ENCODE measurements around the gene SECISBP2L. TPM values are rescaled to one million over a fixed set of nuclear protein-coding genes. Genes with fewer than 3 reads are reported as not detected.

Gene SECISBP2L
- total and polyA plus RNA-seq, 9 of the 15 experiments (the other 6 are each of a cell fraction or from before 2014, with no cell fraction given): 0.55 to 14.1 (median 10.4) TPM

- TF ChIP-seq HDAC3 (IDR thresholded peaks at IDR 0.05; ENCODE audit: borderline replicate concordance, partially characterized antibody) (no peak), EHMT2 (IDR thresholded peaks at IDR 0.05) (peak; percentile 84), ZNF830 (CRISPR knock-in tag; IDR thresholded peaks at IDR 0.05) (no peak), NCOA6 (IDR thresholded peaks at IDR 0.05) (no peak), SOX6 (IDR thresholded peaks at IDR 0.05) (peak; percentile 32; the same call in 1 of the 2 replicates), MNT (conservative IDR thresholded peaks at IDR 0.05) (peak; percentile 63 to 84; a peak in 3 of 4 replicates), CLOCK (CRISPR knock-in tag; IDR thresholded peaks at IDR 0.05; ENCODE audit: borderline replicate concordance) (no peak), ZNF133 (CRISPR knock-in tag; IDR thresholded peaks at IDR 0.05) (no peak), MXD1 (CRISPR knock-in tag; IDR thresholded peaks at IDR 0.05; ENCODE audit: borderline replicate concordance, poor library complexity, severe bottlenecking) (no peak), CBFA2T3 (IDR thresholded peaks at IDR 0.05) (peak; percentile 43), ZNF146 (CRISPR knock-in tag; IDR thresholded peaks at IDR 0.05; ENCODE audit: unreplicated experiment) (no peak), CREB1 (IDR thresholded peaks at IDR 0.05) (peak; percentile 67; the same call in 1 of the 2 replicates), CREB1 (CRISPR knock-in tag; IDR thresholded peaks at IDR 0.05) (0 out of 2 replicates have a peak, but pooled peaks have one; percentile 19), ARID4B (CRISPR knock-in tag; IDR thresholded peaks at IDR 0.05) (peak; percentile 99), HDAC1 (IDR thresholded peaks at IDR 0.05) (peak in 1 of 2 experiments; percentile 94; a peak in 2 of 4 replicates), KAT8 (IDR thresholded peaks at IDR 0.05; ENCODE audit: low read depth) (no peak), GABPB2 (CRISPR knock-in tag; conservative IDR thresholded peaks at IDR 0.05) (no peak)
Measured at GRCh38 chr15:49046220-49047102, at the start of gene SECISBP2L (continued).
